Measurements from ENCODE around the gene DCAF4.

Gene DCAF4

DNA sequence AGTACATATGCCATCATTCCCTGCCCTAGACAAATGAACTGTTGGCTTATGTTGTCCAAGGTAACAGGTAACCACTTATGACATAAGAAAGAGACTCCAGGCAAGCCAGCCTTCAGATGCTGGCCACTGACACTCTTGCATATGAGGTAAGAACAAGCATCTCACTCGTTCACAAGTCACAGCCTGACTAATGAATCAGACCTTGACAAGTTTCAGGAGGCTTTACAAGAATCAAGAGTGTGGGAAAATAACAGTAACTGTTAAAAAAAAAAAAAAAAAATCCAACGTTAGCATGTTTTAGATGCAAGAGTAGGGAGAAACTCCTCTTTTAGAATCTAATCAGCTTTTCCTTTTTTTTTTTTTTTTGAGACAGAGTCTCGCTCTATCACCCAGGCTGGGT, 60.0 kb downstream of the DCAF4 start:
- no peak overlapping the region for H3K4me3 ChIP-seq (ENCODE audit: low read depth, low read length)
- TF ChIP-seq, protein P1, sequence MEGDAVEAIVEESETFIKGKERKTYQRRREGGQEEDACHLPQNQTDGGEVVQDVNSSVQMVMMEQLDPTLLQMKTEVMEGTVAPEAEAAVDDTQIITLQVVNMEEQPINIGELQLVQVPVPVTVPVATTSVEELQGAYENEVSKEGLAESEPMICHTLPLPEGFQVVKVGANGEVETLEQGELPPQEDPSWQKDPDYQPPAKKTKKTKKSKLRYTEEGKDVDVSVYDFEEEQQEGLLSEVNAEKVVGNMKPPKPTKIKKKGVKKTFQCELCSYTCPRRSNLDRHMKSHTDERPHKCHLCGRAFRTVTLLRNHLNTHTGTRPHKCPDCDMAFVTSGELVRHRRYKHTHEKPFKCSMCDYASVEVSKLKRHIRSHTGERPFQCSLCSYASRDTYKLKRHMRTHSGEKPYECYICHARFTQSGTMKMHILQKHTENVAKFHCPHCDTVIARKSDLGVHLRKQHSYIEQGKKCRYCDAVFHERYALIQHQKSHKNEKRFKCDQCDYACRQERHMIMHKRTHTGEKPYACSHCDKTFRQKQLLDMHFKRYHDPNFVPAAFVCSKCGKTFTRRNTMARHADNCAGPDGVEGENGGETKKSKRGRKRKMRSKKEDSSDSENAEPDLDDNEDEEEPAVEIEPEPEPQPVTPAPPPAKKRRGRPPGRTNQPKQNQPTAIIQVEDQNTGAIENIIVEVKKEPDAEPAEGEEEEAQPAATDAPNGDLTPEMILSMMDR (IDR thresholded peaks at IDR 0.05; ENCODE audit: low read depth, low read length), result no peak
- DNase-seq (ENCODE audit: low read depth, low spot score), result no peak
- in situ Hi-C loops (cut with HindIII; ENCODE audit: low sequenced_read_pairs), result no loop called here

DNA sequence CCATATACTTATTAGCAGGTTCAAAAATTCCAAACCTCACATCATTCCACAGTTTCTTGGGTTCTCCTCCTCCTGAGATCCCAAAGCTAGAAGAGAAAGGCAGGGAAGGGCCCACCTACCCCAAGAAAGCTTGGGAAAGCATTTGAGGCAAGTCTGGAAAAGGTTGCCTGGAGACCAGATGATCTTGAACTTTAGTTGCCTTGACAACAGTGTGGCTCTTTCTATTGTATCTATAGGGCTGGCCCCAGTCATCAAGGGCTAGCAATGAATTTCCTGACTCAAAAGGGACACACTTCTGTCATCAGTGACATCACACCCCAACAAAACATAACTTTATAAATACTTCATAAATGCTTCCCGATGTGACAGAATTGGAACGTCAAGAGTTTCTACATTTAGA, 60.6 kb downstream of the DCAF4 start:
- no peak for DNase-seq (ENCODE audit: low read depth, low spot score)
- TF ChIP-seq, protein P1 (IDR thresholded peaks at IDR 0.05; ENCODE audit: low read depth, low read length), result no peak
- in situ Hi-C loops (cut with HindIII; ENCODE audit: low sequenced_read_pairs), result no loop called here
- H3K4me3 ChIP-seq (ENCODE audit: low read depth, low read length), result no peak overlapping the region

DNA sequence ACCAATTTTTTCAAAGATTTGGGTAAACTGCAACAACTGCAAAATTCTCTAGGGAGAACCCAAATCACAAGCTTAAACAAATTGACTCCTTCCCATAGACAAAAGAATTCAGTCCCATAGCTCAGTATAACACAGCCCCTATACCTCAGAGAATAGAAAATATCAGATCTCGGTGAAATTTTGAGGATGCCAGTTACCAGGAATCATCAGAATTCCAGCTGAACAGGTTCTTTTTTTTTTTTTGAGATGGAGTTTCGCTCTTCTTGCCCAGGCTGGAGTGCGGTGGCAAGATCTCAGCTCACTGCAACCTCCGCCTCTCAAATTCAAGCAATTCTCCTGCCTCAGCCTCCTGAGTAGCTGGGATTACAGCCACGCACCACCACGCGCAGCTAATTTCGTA, 63.9 kb downstream of the DCAF4 start:
- no peak overlapping the region for H3K4me3 ChIP-seq (ENCODE audit: low read depth, low read length)
- TF ChIP-seq, protein P1 (IDR thresholded peaks at IDR 0.05; ENCODE audit: low read depth, low read length), result no peak
- no peak for DNase-seq (ENCODE audit: low read depth, low spot score)
- in situ Hi-C loops (cut with HindIII; ENCODE audit: low sequenced_read_pairs), result no loop called here

DNA sequence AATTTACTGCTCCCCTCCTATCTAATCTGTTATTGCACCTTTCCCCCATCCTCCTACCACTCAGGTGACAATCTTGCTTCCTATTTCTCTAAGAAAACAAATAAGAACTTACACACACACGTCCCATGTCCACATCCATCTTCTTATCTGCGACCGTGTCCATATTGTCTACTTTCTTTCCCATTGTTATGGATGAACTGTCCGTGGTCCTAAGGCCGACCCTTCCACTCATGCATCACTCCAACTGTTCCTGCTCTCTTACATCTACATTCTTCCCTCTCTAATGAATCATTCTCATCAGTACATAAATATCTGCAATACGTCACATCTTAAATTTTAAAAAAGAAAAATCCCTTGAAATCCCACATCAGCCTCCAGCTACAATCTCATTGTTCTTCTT, 70.7 kb downstream of the DCAF4 start:
- DNase-seq (ENCODE audit: low read depth, low spot score), result no peak
- in situ Hi-C loops (cut with HindIII; ENCODE audit: low sequenced_read_pairs), result no loop called here
- no peak overlapping the region for H3K4me3 ChIP-seq (ENCODE audit: low read depth, low read length)
- TF ChIP-seq, protein P1 (IDR thresholded peaks at IDR 0.05; ENCODE audit: low read depth, low read length), result no peak

DNA sequence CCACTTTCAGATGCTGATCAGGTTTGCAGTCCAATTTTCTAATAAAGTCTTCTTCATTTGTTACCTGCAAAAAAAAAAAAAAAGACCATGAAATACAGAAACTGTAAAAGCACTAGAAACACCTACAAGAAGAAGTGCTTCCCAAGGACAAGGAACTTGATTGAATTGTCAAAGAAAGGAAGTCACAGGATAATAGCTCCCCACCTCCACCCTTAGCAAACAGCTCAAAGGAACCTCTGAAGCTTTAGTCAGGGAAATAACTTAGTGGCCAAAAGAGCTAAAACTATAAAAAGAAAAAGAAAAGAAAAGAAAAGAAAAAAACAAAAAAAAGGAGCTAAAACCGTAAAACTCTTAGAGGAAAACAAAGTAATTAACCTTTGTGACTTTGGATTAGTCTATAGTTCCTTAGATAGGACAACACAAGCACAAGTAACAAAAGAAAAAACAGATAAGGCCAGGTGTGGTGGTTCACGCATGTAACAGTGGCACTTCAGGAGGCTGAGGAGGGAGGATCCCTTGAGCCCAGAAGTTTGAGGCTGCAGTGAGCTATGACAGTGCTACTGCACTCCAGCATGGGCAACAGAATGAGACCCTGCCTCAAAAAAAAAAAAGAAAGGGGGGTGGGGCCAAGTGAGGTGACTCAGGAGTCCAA, 72.1 kb downstream of the DCAF4 start:
- no peak for DNase-seq (ENCODE audit: low read depth, low spot score)
- in situ Hi-C loops (cut with HindIII; ENCODE audit: low sequenced_read_pairs), result no loop called here

DNA sequence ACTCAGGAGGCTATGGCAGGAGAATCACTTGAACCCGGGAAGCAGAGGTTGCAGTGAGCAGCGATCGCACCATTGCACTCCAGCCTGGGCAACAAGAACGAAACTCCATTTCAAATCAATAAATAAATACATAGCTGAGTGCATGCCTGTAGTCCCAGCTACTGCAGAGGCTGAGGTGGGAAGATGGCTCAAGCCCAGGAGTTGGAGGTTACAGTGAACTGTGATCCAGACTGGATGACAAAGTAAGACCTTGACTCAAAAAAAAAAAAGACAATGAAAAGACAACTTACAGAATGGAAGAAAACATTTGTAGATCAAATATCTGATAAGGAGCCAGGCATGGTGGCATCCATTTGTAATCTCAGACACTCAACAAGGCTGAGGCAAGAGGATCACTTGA, 73.1 kb downstream of the DCAF4 start:
- TF ChIP-seq, protein P1 (IDR thresholded peaks at IDR 0.05; ENCODE audit: low read depth, low read length), result no peak
- no peak for DNase-seq (ENCODE audit: low read depth, low spot score)
- no peak overlapping the region for H3K4me3 ChIP-seq (ENCODE audit: low read depth, low read length)
- in situ Hi-C loops (cut with HindIII; ENCODE audit: low sequenced_read_pairs), result no loop called here

More for the DNA sequence above, 72.1 kb downstream of the DCAF4 start:
- no peak overlapping the region for H3K4me3 ChIP-seq (ENCODE audit: low read depth, low read length)
- TF ChIP-seq, protein P1 (IDR thresholded peaks at IDR 0.05; ENCODE audit: low read depth, low read length), result no peak
